IMR-90 (cell line): ENCODE measurements around the gene SLC9C2. TPM values are rescaled to one million over a fixed set of nuclear protein-coding genes. Genes with fewer than 3 reads are reported as not detected.

Source experiments
- ATAC-seq: fragments of 200-7000 bp; cut with Tn5 transposase; 2 replicates; pipeline ENCODE4 v1.9.1; 2020; ENCODE audit warnings: low read depth, mild to moderate bottlenecking, moderate library complexity
- BruUV-seq: library from RNA; stranded (reverse); fragments of 400-500 nt; replicated peaks from 2 replicates; lab custom pipeline; 2021; lab: Mats Ljungman, UMichigan
- CTCF ChIA-PET: fragments of 300-600 bp; formaldehyde crosslinking; extraction: SDS; loops from one replicate; lab custom pipeline; 2021; ENCODE audit warnings: antibody characterized with exemption; lab: Yijun Ruan, JAX
- POLR2A ChIA-PET: fragments of 300-600 bp; sonication (Branson Sonifier 250); formaldehyde crosslinking; loops from one replicate; lab custom pipeline; 2022; ENCODE audit warnings: antibody characterized with exemption; ENCODE audit not compliant: unreplicated experiment; lab: Charles Lee
- DNase-seq: peaks from one replicate; pipeline ENCODE4 v3.0.0; 2013
- H2AFZ ChIP-seq: replicated peaks from 2 replicates; pipeline ENCODE3; 2013; ENCODE audit warnings: low read length, mild to moderate bottlenecking; ENCODE audit not compliant: poor library complexity
- H2AK5ac ChIP-seq: 2 replicates; pipeline ENCODE4 v1.6.1; 2013; ENCODE audit warnings: low read depth, low read length, inconsistent platforms
- H2AK9ac ChIP-seq: replicated peaks from 2 replicates; pipeline ENCODE3; 2013; ENCODE audit warnings: mild to moderate bottlenecking, low read depth, low read length, moderate library complexity; ENCODE audit not compliant: poor library complexity
- H2BK120ac ChIP-seq: 2 replicates; pipeline ENCODE4 v1.6.1; 2013; ENCODE audit warnings: low read depth, low read length, inconsistent platforms
- H2BK15ac ChIP-seq: 3 replicates; pipeline ENCODE4 v1.6.1; 2013; ENCODE audit warnings: low read depth, low read length, inconsistent platforms
- H2BK20ac ChIP-seq: 2 replicates; pipeline ENCODE4 v1.6.1; 2013; ENCODE audit warnings: low read depth, mild to moderate bottlenecking, inconsistent platforms, low read length, moderate library complexity
- H2BK5ac ChIP-seq: 2 replicates; pipeline ENCODE4 v1.6.1; 2013; ENCODE audit warnings: mild to moderate bottlenecking, low read depth, low read length, inconsistent platforms; ENCODE audit not compliant: poor library complexity, severe bottlenecking
- H3K14ac ChIP-seq: replicated peaks from 2 replicates; pipeline ENCODE4 v1.6.1; 2013; ENCODE audit warnings: low read depth, low read length, inconsistent platforms
- H3K18ac ChIP-seq: 2 replicates; pipeline ENCODE4 v1.6.1; 2013; ENCODE audit warnings: low read depth, low read length, control low read depth
- H3K23ac ChIP-seq: 2 replicates; pipeline ENCODE4 v1.6.1; 2013; ENCODE audit warnings: low read depth, low read length, inconsistent platforms
- H3K27ac ChIP-seq: 2 replicates; pipeline ENCODE4 v1.5.1; 2013; ENCODE audit warnings: mild to moderate bottlenecking, control low read depth, low read length; ENCODE audit not compliant: insufficient read depth
- H3K27me3 ChIP-seq: 2 replicates; pipeline ENCODE4 v1.6.1; 2013; ENCODE audit warnings: low read length; ENCODE audit not compliant: control insufficient read depth, insufficient read depth
- H3K36me3 ChIP-seq: 2 replicates; pipeline ENCODE4 v1.6.1; 2013; ENCODE audit warnings: low read length, mixed read lengths; ENCODE audit not compliant: control insufficient read depth, insufficient read depth
- H3K4ac ChIP-seq: 2 replicates; pipeline ENCODE4 v1.6.1; 2013; ENCODE audit warnings: low read depth, low read length, inconsistent platforms
- H3K4me1 ChIP-seq: 2 replicates; pipeline ENCODE4 v1.6.1; 2013; ENCODE audit warnings: low read length, mixed read lengths; ENCODE audit not compliant: control insufficient read depth, insufficient read depth
- H3K4me2 ChIP-seq: 2 replicates; pipeline ENCODE4 v1.6.1; 2013; ENCODE audit warnings: low read depth, mild to moderate bottlenecking, control low read depth, low read length, moderate library complexity
- H3K4me3 ChIP-seq: 2 replicates; pipeline ENCODE4 v1.5.1; 2013; ENCODE audit warnings: low read depth, mild to moderate bottlenecking, control low read depth, low read length, moderate library complexity; ENCODE audit not compliant: insufficient read depth
- H3K56ac ChIP-seq: 2 replicates; pipeline ENCODE4 v1.6.1; 2013; ENCODE audit warnings: low read length, inconsistent platforms; ENCODE audit not compliant: insufficient read depth; ENCODE audit errors: extremely low read depth
- H3K79me1 ChIP-seq, 2 experiments: 2 replicates each; pipeline ENCODE4 v1.6.1; 2013; ENCODE audit warnings: low read length in 2 of 2, inconsistent platforms in 1 of 2, low read depth in 1 of 2
- H3K9ac ChIP-seq: 2 replicates; pipeline ENCODE4 v1.6.1; 2013; ENCODE audit warnings: low read depth, low read length, control low read depth
- H3K9me1 ChIP-seq: 2 replicates; pipeline ENCODE4 v1.6.1; 2013; ENCODE audit warnings: low read length, inconsistent platforms; ENCODE audit not compliant: insufficient read depth
- H3K9me3 ChIP-seq: 2 replicates; pipeline ENCODE4 v1.6.1; 2013; ENCODE audit warnings: low read length; ENCODE audit not compliant: control insufficient read depth, insufficient read depth
- H4K20me1 ChIP-seq: 2 replicates; pipeline ENCODE4 v1.6.1; 2013; ENCODE audit warnings: low read length, inconsistent platforms; ENCODE audit not compliant: insufficient read depth
- H4K5ac ChIP-seq: 2 replicates; pipeline ENCODE4 v1.6.1; 2013; ENCODE audit warnings: mild to moderate bottlenecking, low read depth, low read length, control low read depth
- H4K8ac ChIP-seq, 2 experiments: 2 replicates each; pipeline ENCODE4 v1.6.1; 2013; ENCODE audit warnings: low read depth in 2 of 2, low read length in 2 of 2, control low read depth in 1 of 2, inconsistent platforms in 1 of 2
- H4K91ac ChIP-seq: 2 replicates; pipeline ENCODE4 v1.6.1; 2013; ENCODE audit warnings: low read depth, low read length, inconsistent platforms; ENCODE audit not compliant: insufficient read depth
- CEBPB ChIP-seq: IDR thresholded peaks from 2 replicates; pipeline ENCODE4 v1.6.1; 2012; ENCODE audit warnings: low read depth, low read length, improper control_type of control experiment
- CHD1 ChIP-seq: IDR thresholded peaks from 2 replicates; pipeline ENCODE4 v1.6.1; 2012; ENCODE audit warnings: low read depth, low read length, improper control_type of control experiment
- CTCF ChIP-seq: conservative IDR thresholded peaks from 2 replicates; pipeline ENCODE4 v1.5.1; 2012; ENCODE audit warnings: mild to moderate bottlenecking, low read depth, low read length, improper control_type of control experiment
- ELK1 ChIP-seq: fragments of 150-350 bp; IDR thresholded peaks from 2 replicates; pipeline ENCODE4 v1.6.1; 2016; ENCODE audit warnings: low read depth, mild to moderate bottlenecking, low read length, moderate library complexity, borderline replicate concordance
- MAFK ChIP-seq: IDR thresholded peaks from 2 replicates; pipeline ENCODE4 v1.6.1; 2012; ENCODE audit warnings: low read depth, low read length, improper control_type of control experiment
- MXI1 ChIP-seq: IDR thresholded peaks from 2 replicates; pipeline ENCODE4 v1.6.1; 2012; ENCODE audit warnings: low read depth, mild to moderate bottlenecking, low read length, moderate library complexity, borderline replicate concordance
- RCOR1 ChIP-seq: IDR thresholded peaks from 2 replicates; pipeline ENCODE4 v1.6.1; 2012; ENCODE audit warnings: mild to moderate bottlenecking, low read length, improper control_type of control experiment; ENCODE audit not compliant: insufficient replicate concordance
- SMC3 ChIP-seq: fragments of 150-350 bp; IDR thresholded peaks from 2 replicates; pipeline ENCODE4 v1.6.1; 2016; ENCODE audit warnings: low read depth, mild to moderate bottlenecking, antibody characterized with exemption, low read length, moderate library complexity
- WGBS, 2 experiments: methylation state at CpG; one replicate each; pipeline versions ENCODE4 v1.1.5 to v1.1.7; 2013; ENCODE audit warnings: missing lambda C conversion rate in 2 of 2; ENCODE audit not compliant: insufficient read length in 1 of 2; ENCODE audit errors: extremely low coverage in 2 of 2; 5-methylcytosine and 5-hydroxymethylcytosine counted together
- dilution Hi-C: fragments of 300-500 bp; cut with HindIII; formaldehyde crosslinking; loops from one replicate; pipeline ENCODE4 v1.14.3; 2018; ENCODE audit warnings: low sequenced_read_pairs; ENCODE audit not compliant: unreplicated experiment
- in situ Hi-C: fragments of 300-500 bp; cut with MboI; formaldehyde crosslinking; loops from 3 replicates; pipeline ENCODE4 v1.14.3; 2019; ENCODE audit warnings: low sequenced_read_pairs, inconsistent platforms, mixed read lengths
- intact Hi-C: fragments of 100-400 bp; cut with micrococcal nuclease; formaldehyde crosslinking; loops from 2 replicates; pipeline ENCODE4 v1.10.0; 2022
- polyA plus RNA-seq, 3 experiments: library from polyadenylated mRNA; depleted of rRNA; stranded (reverse); fragments of >200 nt; gene quantifications; 2 replicates each; pipeline ENCODE4 v1.2.3, GENCODE V29; 2012; ENCODE audit warnings: low replicate concordance in 1 of 3
- total RNA-seq: library from RNA; depleted of rRNA; stranded (reverse); fragments of >200 nt; gene quantifications from 2 replicates; pipeline ENCODE4 v1.2.3, GENCODE V29; 2012

The SLC9C2 gene
- total and polyA plus RNA-seq, 2 of the 4 experiments (the other 2 are of a cell fraction), result not detected

GRCh38 chr1:173508541-173508940 is 94.3 kb downstream of the SLC9C2 start:
- no peaks in the 10 kb centered on the region for H3K36me3 ChIP-seq
- no TSS peak for BruUV-seq
- no peak overlapping the region for H2AK5ac ChIP-seq
- ATAC-seq, result no peak
- H2AK9ac ChIP-seq, result no peak overlapping the region
- intact Hi-C loops, result no loop called here
- no peak overlapping the region for H3K9ac ChIP-seq
- WGBS, 2 experiments, result no CpG with 5 or more reads among the region's 2 CpGs
- no peak overlapping the region for H3K23ac ChIP-seq
- H2AFZ ChIP-seq, result no peak overlapping the region
- H4K20me1 ChIP-seq, result no peaks in the 10 kb centered on the region
- H3K4ac ChIP-seq, result no peak overlapping the region
- H3K9me1 ChIP-seq, result 0 out of 2 replicates have a peak, but pooled peaks cover 7% of the 10 kb centered on the region
- H3K27me3 ChIP-seq, result no peaks in the 10 kb centered on the region; the same call in 1 of the 2 replicates
- H3K27ac ChIP-seq, result no peak overlapping the region
- no peaks in the 10 kb centered on the region for H3K79me1 ChIP-seq
- DNase-seq, result peak; percentile 39
- ChIA-PET CTCF (no interaction called here), POLR2A (no interaction called here)
- H3K18ac ChIP-seq, result no peak overlapping the region
- no peaks in the 10 kb centered on the region for H3K9me3 ChIP-seq
- H4K8ac ChIP-seq, result no peak overlapping the region
- H2BK15ac ChIP-seq, result no peak overlapping the region
- no peak overlapping the region for H4K5ac ChIP-seq
- H3K14ac ChIP-seq, result no peak overlapping the region
- no peak overlapping the region for H2BK20ac ChIP-seq
- TF ChIP-seq MAFK (no peak), RCOR1 (no peak), CTCF (no peak), CHD1 (no peak), ELK1 (no peak), SMC3 (no peak), CEBPB (no peak), MXI1 (no peak)
- H4K91ac ChIP-seq, result no peak overlapping the region
- H3K4me2 ChIP-seq, result no peak overlapping the region
- H2BK5ac ChIP-seq, result no peak overlapping the region
- peaks cover 5% of the 10 kb centered on the region; the same call in 1 of the 2 replicates for H3K4me1 ChIP-seq
- in situ Hi-C loops, result no loop called here
- H2BK120ac ChIP-seq, result no peak overlapping the region
- H3K56ac ChIP-seq, result no peak overlapping the region
- dilution Hi-C loops, result no loop called here
- H3K4me3 ChIP-seq, result no peak overlapping the region
